NCI-H187 (cell line): ENCODE measurements around the gene PDS5B.
A peak's percentile ranks its signal among the peaks of the same experiment; 100 is the strongest.
"Not testable (repeated sequence)": the region's sequence is repeated elsewhere in the genome, so short reads cannot be mapped to it uniquely, and the experiment has no call there.

Source experiments
- DNase-seq, 2 experiments: peaks; one replicate each; lab custom pipeline; 2025; lab: John Stamatoyannopoulos, UW

The PDS5B gene

GRCh38 chr13:32586080-32586900, at the start of gene PDS5B:
TSS of gene PDS5B (plus strand) at chr13:32586452. CDS start at chr13:32648773, 62,321 bp downstream.
- DNase-seq, result peak; percentile 76 to 83

GRCh38 chr13:32537580-32538142, 48.6 kb upstream of the PDS5B start:
- DNase-seq, result no peak

GRCh38 chr13:32538143-32538620, 48.1 kb upstream of the PDS5B start:
- DNase-seq, result no peak

- peak; percentile 61 to 69 for DNase-seq
These were observed 47.5 kb upstream of the PDS5B start, which contains the start of gene N4BP2L2 for GRCh38 chr13:32538621-32539246. TSS of gene N4BP2L2 (minus strand) at chr13:32538795. CDS start at chr13:32537027, 1,768 bp downstream.

GRCh38 chr13:32542221-32542620, 44.0 kb upstream of the PDS5B start:
- no peak for DNase-seq

- DNase-seq, result no peak
These were observed 41.2 kb upstream of the PDS5B start for GRCh38 chr13:32545083-32545482.

- no peak for DNase-seq
These were observed 37.4 kb upstream of the PDS5B start for GRCh38 chr13:32548837-32549236.

- DNase-seq, result no peak
These were observed 36.5 kb upstream of the PDS5B start for GRCh38 chr13:32549788-32550187.

- DNase-seq, result no peak
These were observed 32.5 kb upstream of the PDS5B start for GRCh38 chr13:32553720-32554119.

GRCh38 chr13:32555613-32556012, 30.6 kb upstream of the PDS5B start:
- DNase-seq, result no peak

- not testable (repeated sequence) for DNase-seq
These were observed 25.4 kb upstream of the PDS5B start for GRCh38 chr13:32560842-32561241.

GRCh38 chr13:32575687-32576086, 10.6 kb upstream of the PDS5B start:
- not testable (repeated sequence) for DNase-seq

- DNase-seq, result no peak
These were observed 9.2 kb upstream of the PDS5B start for GRCh38 chr13:32577032-32577431.

GRCh38 chr13:32581177-32581786, 5.0 kb upstream of the PDS5B start:
- no peak for DNase-seq

- no peak for DNase-seq
These were observed 4.0 kb upstream of the PDS5B start for GRCh38 chr13:32582281-32582680.

- no peak for DNase-seq
These were observed 3.3 kb upstream of the PDS5B start for GRCh38 chr13:32582991-32583390.

- no peak for DNase-seq
These were observed 637 bp upstream of the PDS5B start for GRCh38 chr13:32585550-32586079.

GRCh38 chr13:32587011-32587810, 959 bp downstream of the PDS5B start:
- DNase-seq, result peak in 1 of 2 experiments; percentile 6

GRCh38 chr13:32587811-32588170, 1.5 kb downstream of the PDS5B start:
- no peak for DNase-seq

GRCh38 chr13:32588736-32589135, 2.5 kb downstream of the PDS5B start:
- DNase-seq, result no peak

GRCh38 chr13:32589471-32589870, 3.2 kb downstream of the PDS5B start:
- no peak for DNase-seq
